HuH-7 (cell line): ENCODE measurements around the gene ADGRL3.

Source experiments
- DNase-seq: peaks from one replicate; pipeline ENCODE4 v3.0.0; 2011; ENCODE audit warnings: low spot score

The ADGRL3 gene

DNA sequence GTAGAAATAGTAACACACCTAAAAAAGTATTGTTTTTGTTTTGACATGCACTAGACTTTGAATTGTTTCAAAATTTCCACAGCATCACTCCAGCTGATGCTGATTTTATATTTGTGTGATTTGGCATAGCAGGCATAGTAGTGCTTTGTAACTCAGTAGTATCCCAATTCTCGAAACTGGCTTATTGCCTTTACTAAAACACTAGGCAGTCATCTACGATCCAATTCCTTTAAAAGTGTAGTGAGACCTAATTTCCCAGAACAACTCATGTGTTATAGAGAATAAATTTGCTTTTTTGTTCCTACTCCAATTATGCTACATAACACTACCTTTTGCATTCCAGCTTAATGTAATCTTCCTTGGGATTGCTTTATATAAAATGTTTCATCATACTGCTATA, 797.7 kb downstream of the ADGRL3 start:
- DNase-seq: no peak

- DNase-seq: no peak
Measured at GRCh38 chr4:62003695-62004094, 803.6 kb downstream of the ADGRL3 start.

- DNase-seq: no peak
Measured at GRCh38 chr4:62004881-62005280, 804.8 kb downstream of the ADGRL3 start.

DNA sequence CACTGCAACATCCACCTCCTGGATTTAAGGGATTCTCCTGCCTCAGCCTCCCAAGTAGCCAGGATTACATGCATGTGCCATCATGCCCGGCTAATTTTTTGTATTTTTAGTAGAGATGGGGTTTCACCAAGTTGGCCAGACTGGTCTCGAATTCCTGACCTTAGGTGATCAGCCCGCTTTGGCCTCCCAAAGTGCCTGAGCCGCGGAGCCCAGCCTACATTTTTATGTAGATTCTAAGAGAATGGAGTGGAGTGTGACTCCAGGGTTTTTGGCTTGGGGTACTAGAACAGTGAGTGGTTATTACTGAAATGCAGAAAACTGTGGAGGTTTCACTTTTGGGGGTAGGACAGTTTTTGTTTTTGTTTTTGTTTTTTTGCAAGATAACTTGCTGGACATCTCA, 806.0 kb downstream of the ADGRL3 start:
- DNase-seq: no peak

DNA sequence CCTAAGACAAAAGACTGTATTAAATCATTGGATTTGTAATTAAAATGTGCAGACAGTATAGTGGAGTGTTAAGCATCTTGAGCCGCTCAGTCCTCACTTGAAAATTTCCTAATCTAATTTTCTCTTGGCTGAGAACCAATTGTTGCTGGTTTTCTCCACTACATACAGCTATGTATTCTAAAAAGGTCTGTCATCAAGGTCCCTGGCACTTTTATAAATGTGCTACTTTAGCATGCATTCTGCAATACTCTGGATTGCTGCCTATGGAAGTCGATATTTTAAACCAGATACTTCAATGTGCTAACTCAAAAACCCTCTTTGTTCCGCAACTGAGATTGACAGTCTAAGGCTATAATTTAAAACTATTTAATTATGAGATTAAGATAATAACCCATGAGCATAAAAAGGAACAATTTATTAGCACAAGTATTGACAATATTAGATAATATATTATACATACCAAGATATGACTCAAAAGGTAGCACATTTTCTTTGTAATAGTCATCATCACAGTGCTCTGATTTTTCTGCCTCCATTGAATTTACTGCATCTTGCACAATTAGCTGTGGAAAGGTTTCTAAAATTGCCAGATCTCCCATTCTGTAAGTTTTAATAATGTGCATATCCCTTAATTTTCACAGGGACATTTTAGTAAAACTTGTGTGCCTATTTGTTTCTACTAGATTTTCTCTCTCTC, 815.1 kb downstream of the ADGRL3 start:
- DNase-seq: no peak

- DNase-seq: no peak
Measured at GRCh38 chr4:62018537-62018936, 818.4 kb downstream of the ADGRL3 start.

DNA sequence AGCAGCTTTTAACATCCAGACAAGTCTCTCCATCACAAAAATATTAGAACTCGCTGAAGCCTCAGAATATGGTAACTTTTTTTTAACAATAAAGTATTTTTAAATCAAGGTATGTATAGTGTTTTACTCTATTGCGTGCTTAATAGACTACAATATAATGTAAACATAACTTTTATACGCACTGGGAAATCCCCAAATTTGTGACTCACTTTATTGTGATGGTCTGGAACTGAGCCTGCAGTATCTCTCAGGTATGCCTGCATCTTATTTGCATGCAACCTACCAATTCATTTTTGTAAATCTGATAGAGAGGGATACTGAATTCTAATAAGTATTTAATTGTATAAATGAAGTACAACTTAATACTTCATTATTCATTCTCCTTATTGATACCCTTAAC, 823.5 kb downstream of the ADGRL3 start:
- DNase-seq: no peak

DNA sequence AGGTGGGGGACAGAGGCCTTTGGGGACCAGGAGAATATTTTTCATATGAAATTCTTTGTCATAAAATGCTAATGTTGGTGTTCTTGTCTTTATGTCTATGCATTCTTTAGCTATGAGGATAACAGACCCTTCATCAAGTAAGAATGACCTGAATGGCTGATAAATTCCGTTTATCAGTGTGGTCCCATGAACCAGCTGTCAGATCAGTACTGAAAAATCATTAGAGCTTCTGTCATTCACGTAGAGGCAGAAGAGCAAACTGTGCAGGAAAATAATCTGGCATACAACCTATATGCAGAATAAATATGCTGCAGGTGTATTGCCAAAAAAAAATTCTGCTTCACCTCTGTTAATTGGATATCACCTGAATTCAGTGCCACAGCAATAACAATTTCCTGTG, 828.6 kb downstream of the ADGRL3 start:
- no peak for DNase-seq

DNA sequence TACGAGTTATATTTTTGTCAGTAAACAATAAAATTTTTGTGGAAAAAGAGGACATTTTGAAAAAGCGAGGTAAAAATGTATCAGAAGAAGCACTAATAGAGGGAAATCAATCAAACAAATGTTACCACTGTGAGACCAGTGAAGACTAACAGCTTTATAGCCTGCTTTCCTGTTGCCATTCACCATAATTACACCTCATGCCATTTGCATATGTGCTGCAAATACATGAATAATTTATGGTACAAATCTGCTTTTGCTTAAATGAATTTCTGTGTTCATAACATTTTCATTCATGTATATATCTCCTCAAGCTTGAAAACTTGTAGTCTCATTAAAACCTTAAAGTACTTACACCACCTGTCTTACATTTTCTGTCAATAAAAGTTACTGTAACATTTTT, 830.8 kb downstream of the ADGRL3 start:
- no peak for DNase-seq

- no peak for DNase-seq
Measured at GRCh38 chr4:62037571-62037970, 837.4 kb downstream of the ADGRL3 start.

GRCh38 chr4:62051332-62051731, 851.2 kb downstream of the ADGRL3 start:
- DNase-seq: no peak

GRCh38 chr4:62053974-62054373, 853.8 kb downstream of the ADGRL3 start:
- DNase-seq: no peak

- no peak for DNase-seq
Measured at GRCh38 chr4:62057031-62057430, 856.9 kb downstream of the ADGRL3 start.

DNA sequence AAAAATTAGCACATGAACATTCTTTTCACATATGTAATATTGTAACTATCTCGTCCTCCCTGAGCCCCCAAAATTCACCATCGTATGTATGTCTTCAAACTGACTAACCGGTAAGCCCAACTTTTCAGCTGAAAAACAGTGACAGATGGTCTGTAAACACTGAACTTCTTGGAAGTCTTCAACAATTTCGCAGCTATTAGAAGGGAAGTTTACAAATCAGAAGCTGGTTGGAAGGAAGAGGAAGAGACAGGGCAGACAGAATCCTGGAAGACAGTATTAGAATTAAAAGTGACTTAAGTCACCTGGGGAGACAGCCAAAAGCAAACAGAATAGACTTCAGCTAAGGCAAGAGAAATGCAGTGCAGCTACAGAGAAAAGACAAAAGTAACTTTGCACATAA, 858.4 kb downstream of the ADGRL3 start:
- DNase-seq: no peak

GRCh38 chr4:62070291-62070852, 870.2 kb downstream of the ADGRL3 start:
- no peak for DNase-seq

- no peak for DNase-seq
Measured at GRCh38 chr4:62075089-62075488, 875.0 kb downstream of the ADGRL3 start.

DNA sequence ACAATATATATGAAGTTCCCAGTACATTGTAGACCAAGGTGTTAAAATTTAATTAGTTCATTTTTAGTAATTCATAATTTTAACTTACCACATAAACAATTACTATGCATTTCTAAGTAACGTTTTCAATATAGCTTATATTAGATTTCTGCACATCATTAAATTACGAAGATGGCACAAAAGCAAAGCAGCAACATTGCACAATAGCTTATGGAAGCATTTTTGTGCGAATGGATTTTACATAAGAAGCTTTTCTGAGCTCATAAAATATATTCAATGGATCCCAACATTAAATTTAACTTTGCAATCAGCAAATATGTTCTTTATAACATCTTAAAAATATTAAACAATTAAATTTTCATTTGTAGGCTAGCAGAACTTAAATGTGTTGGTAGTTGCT, 875.4 kb downstream of the ADGRL3 start:
- DNase-seq: no peak

- no peak for DNase-seq
Measured at GRCh38 chr4:62077406-62077805, 877.3 kb downstream of the ADGRL3 start.

DNA sequence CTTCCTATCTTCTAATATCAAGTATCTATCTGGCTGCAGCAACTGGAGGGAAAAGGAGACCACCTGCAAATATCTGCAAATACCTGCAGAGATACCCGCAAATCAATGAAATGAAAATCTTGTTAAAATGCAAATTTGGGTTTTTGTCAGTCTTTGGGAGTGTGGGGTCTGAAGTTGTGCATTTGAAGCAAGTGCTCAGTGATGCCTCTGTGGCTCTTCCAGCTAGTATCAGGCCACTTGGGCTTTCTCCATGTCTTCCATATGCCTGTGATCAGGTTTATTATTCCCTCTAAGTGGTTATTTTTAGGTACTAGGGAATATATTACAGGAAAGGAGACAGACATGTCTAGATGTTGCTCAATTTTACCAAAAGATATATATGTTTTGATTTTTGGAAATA, 880.3 kb downstream of the ADGRL3 start:
- no peak for DNase-seq

- no peak for DNase-seq
Measured at GRCh38 chr4:62087706-62088105, 887.6 kb downstream of the ADGRL3 start.

- DNase-seq: no peak
Measured at GRCh38 chr4:62093735-62094134, 893.6 kb downstream of the ADGRL3 start.

DNA sequence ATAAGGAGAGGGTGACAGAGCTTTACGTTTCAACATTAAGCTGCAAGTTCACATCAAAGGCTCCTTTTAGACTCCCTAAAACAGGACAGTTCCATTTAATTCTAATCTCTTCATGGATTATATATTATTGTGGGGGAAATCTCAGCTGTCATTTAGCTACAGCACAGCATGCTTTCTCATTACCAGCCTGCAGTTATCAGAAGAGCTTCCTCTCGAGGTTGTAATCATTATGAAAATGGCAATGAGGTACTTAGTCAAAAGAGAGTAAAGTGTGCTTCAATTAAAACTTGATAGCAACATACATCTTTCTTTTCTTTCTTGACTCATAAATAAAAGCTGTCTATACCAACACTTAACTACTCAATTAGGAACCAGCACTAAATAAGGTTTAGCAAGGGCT, 896.8 kb downstream of the ADGRL3 start:
- DNase-seq: no peak

DNA sequence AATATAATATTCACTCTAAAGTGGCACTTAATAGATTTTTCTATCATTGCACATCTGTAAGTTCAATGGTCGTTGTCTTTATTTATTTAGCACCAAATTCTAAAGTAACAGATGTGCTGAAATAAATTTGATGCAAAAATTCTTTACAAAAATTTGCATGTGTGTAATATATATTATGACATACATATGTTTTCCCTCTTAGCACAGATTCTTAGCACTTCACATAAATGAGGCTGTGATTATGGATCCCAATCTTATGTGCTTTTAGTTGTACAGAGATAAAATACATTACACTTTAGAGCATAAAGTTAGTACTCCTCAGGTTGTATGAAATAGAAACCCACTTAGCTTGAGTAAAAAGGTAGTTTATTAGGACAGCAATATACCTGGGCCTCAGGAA, 915.1 kb downstream of the ADGRL3 start:
- no peak for DNase-seq

GRCh38 chr4:62117886-62118285, 917.8 kb downstream of the ADGRL3 start:
- DNase-seq: no peak
